H9 (cell line): ENCODE data around the gene PALD1. TPM values are rescaled to one million over a fixed set of nuclear protein-coding genes. Genes with fewer than 3 reads are reported as not detected.

Source experiments
- DNase-seq: peaks from one replicate; pipeline ENCODE4 v3.0.0-alpha.2; 2017
- H2AFZ ChIP-seq: one replicate; pipeline ENCODE4 v1.6.1; 2013; ENCODE audit warnings: mild to moderate bottlenecking, low read length, control low read depth, moderate library complexity
- H2AK5ac ChIP-seq: 2 replicates; pipeline ENCODE4 v1.6.1; 2013; ENCODE audit warnings: low read length, control low read depth, mixed read lengths; ENCODE audit not compliant: insufficient read length
- H2BK120ac ChIP-seq: one replicate; pipeline ENCODE4 v1.6.1; 2013; ENCODE audit warnings: low read depth, mild to moderate bottlenecking, low read length, control low read depth, inconsistent platforms; ENCODE audit not compliant: poor library complexity, severe bottlenecking
- H2BK12ac ChIP-seq: 2 replicates; pipeline ENCODE4 v1.6.1; 2013; ENCODE audit warnings: low read length, control low read depth, mixed read lengths, low read depth; ENCODE audit not compliant: insufficient read length
- H2BK15ac ChIP-seq: 2 replicates; pipeline ENCODE4 v1.6.1; 2013; ENCODE audit warnings: low read depth, low read length, control low read depth
- H2BK20ac ChIP-seq: one replicate; pipeline ENCODE4 v1.6.1; 2013; ENCODE audit warnings: low read depth, mild to moderate bottlenecking, low read length, control low read depth, inconsistent platforms; ENCODE audit not compliant: poor library complexity, severe bottlenecking
- H2BK5ac ChIP-seq: 2 replicates; pipeline ENCODE4 v1.6.1; 2013; ENCODE audit warnings: low read length, control low read depth, mixed read lengths; ENCODE audit not compliant: insufficient read length
- H3K14ac ChIP-seq: 2 replicates; pipeline ENCODE4 v1.6.1; 2013; ENCODE audit warnings: low read length, control low read depth; ENCODE audit not compliant: insufficient read depth
- H3K18ac ChIP-seq: 2 replicates; pipeline ENCODE4 v1.6.1; 2013; ENCODE audit warnings: low read depth, mild to moderate bottlenecking, mixed read lengths, low read length, control low read depth; ENCODE audit not compliant: insufficient read length
- H3K23ac ChIP-seq: 2 replicates; pipeline ENCODE4 v1.6.1; 2013; ENCODE audit warnings: low read length, control low read depth, mixed read lengths, low read depth; ENCODE audit not compliant: insufficient read length
- H3K23me2 ChIP-seq: 2 replicates; pipeline ENCODE4 v1.6.1; 2013; ENCODE audit warnings: low read depth, mild to moderate bottlenecking, mixed read lengths, low read length, control low read depth; ENCODE audit not compliant: insufficient read length, poor library complexity, severe bottlenecking
- H3K27ac ChIP-seq: 2 replicates; pipeline ENCODE4 v1.5.1; 2013; ENCODE audit warnings: low read length, control low read depth, mixed read lengths, low read depth; ENCODE audit not compliant: insufficient read length
- H3K27me3 ChIP-seq: 2 replicates; pipeline ENCODE4 v1.6.1; 2013; ENCODE audit warnings: low read length, control low read depth, inconsistent platforms; ENCODE audit not compliant: insufficient read depth
- H3K4ac ChIP-seq: 2 replicates; pipeline ENCODE4 v1.6.1; 2013; ENCODE audit warnings: low read depth, mild to moderate bottlenecking, control low read depth, inconsistent platforms, low read length, moderate library complexity
- H3K4me1 ChIP-seq: 2 replicates; pipeline ENCODE4 v1.6.1; 2013; ENCODE audit warnings: low read length, control low read depth, inconsistent platforms; ENCODE audit not compliant: insufficient read depth
- H3K4me2 ChIP-seq: 2 replicates; pipeline ENCODE4 v1.6.1; 2013; ENCODE audit warnings: low read length, control low read depth, mixed read lengths; ENCODE audit not compliant: insufficient read length, insufficient read depth
- H3K56ac ChIP-seq: 2 replicates; pipeline ENCODE4 v1.6.1; 2013; ENCODE audit warnings: low read depth, mild to moderate bottlenecking, mixed read lengths, low read length, control low read depth; ENCODE audit not compliant: insufficient read length
- H3K79me1 ChIP-seq: 2 replicates; pipeline ENCODE4 v1.6.1; 2013; ENCODE audit warnings: low read depth, mild to moderate bottlenecking, moderate library complexity, low read length, control low read depth, inconsistent platforms; ENCODE audit not compliant: insufficient read depth, poor library complexity, severe bottlenecking
- H3K79me2 ChIP-seq: 2 replicates; pipeline ENCODE4 v1.6.1; 2013; ENCODE audit warnings: low read length, control low read depth, inconsistent platforms; ENCODE audit not compliant: insufficient read depth
- H3K9ac ChIP-seq: 2 replicates; pipeline ENCODE4 v1.6.1; 2013; ENCODE audit warnings: low read length, control low read depth, mixed read lengths; ENCODE audit not compliant: insufficient read length; ENCODE audit errors: extremely low read depth
- H3K9me3 ChIP-seq: one replicate; pipeline ENCODE4 v1.6.1; 2013; ENCODE audit warnings: low read depth, low read length, inconsistent platforms; ENCODE audit not compliant: control insufficient read depth
- H3T11ph ChIP-seq: one replicate; pipeline ENCODE4 v1.6.1; 2013; ENCODE audit warnings: mild to moderate bottlenecking, low read length, control low read depth, inconsistent platforms
- H4K20me1 ChIP-seq: one replicate; pipeline ENCODE4 v1.6.1; 2013; ENCODE audit not compliant: control insufficient read depth, insufficient read length, insufficient read depth
- H4K5ac ChIP-seq: 2 replicates; pipeline ENCODE4 v1.6.1; 2013; ENCODE audit warnings: low read depth, mild to moderate bottlenecking, mixed read lengths, low read length, control low read depth; ENCODE audit not compliant: insufficient read length
- H4K8ac ChIP-seq: replicated peaks from 2 replicates; pipeline ENCODE4 v1.6.1; 2013; ENCODE audit warnings: low read length, control low read depth, mixed read lengths, low read depth; ENCODE audit not compliant: insufficient read length
- H4K91ac ChIP-seq: 2 replicates; pipeline ENCODE4 v1.6.1; 2013; ENCODE audit warnings: low read depth, mild to moderate bottlenecking, moderate library complexity, mixed read lengths, low read length, control low read depth; ENCODE audit not compliant: insufficient read length
- H3K27ac Mint-ChIP-seq, 3 experiments: 2 replicates in 2 of 3; 3 replicates in 1 of 3; pipeline ENCODE4 v1.8.0; 2020 to 2021; ENCODE audit warnings: mixed read lengths in 3 of 3, mild to moderate bottlenecking in 1 of 3, moderate library complexity in 1 of 3
- H3K27me3 Mint-ChIP-seq: 2 replicates; pipeline ENCODE4 v1.8.0; 2021; ENCODE audit warnings: low read depth, mild to moderate bottlenecking, moderate library complexity, mixed read lengths
- H3K36me3 Mint-ChIP-seq, 3 experiments: 2 replicates in 2 of 3; 3 replicates in 1 of 3; pipeline ENCODE4 v1.8.0; 2020 to 2021; ENCODE audit warnings: low read depth in 3 of 3, mixed read lengths in 3 of 3; ENCODE audit not compliant: insufficient read depth in 1 of 3
- H3K4me1 Mint-ChIP-seq, 2 experiments: 2 replicates each; pipeline ENCODE4 v1.8.0; 2020; ENCODE audit warnings: mixed read lengths in 2 of 2
- H3K4me3 Mint-ChIP-seq, 2 experiments: 2 replicates in 1 of 2; 3 replicates in 1 of 2; pipeline ENCODE4 v1.8.0; 2020 to 2021; ENCODE audit warnings: mild to moderate bottlenecking in 2 of 2, mixed read lengths in 2 of 2, moderate library complexity in 1 of 2
- H3K9me3 Mint-ChIP-seq, 2 experiments: 2 replicates in 1 of 2; 3 replicates in 1 of 2; pipeline ENCODE4 v1.8.0; 2020; ENCODE audit warnings: mild to moderate bottlenecking in 2 of 2, mixed read lengths in 2 of 2, moderate library complexity in 1 of 2
- WGBS: extraction: QIAGEN DNeasy Blood & Tissue Kit; methylation state at CpG from one replicate; pipeline ENCODE4 v1.1.7; 2013; ENCODE audit warnings: missing lambda C conversion rate, low lambda C conversion rate, mixed read lengths; ENCODE audit not compliant: insufficient read length; ENCODE audit errors: extremely low coverage; 5-methylcytosine and 5-hydroxymethylcytosine counted together
- total RNA-seq: library from RNA; stranded (reverse); gene quantifications from 2 replicates; pipeline ENCODE4 v1.2.1, GENCODE V29; 2021
- TF ChIP-seq, protein P1 (sequence below): fragments of 200-600 bp; sonication (generic); conservative IDR thresholded peaks from 3 replicates; pipeline ENCODE4 v1.8.0; 2021; ENCODE audit warnings: antibody characterized with exemption, mild to moderate bottlenecking

The PALD1 gene
- total RNA-seq, 1 experiment from 2014 or later: 21.1 TPM

DNA sequence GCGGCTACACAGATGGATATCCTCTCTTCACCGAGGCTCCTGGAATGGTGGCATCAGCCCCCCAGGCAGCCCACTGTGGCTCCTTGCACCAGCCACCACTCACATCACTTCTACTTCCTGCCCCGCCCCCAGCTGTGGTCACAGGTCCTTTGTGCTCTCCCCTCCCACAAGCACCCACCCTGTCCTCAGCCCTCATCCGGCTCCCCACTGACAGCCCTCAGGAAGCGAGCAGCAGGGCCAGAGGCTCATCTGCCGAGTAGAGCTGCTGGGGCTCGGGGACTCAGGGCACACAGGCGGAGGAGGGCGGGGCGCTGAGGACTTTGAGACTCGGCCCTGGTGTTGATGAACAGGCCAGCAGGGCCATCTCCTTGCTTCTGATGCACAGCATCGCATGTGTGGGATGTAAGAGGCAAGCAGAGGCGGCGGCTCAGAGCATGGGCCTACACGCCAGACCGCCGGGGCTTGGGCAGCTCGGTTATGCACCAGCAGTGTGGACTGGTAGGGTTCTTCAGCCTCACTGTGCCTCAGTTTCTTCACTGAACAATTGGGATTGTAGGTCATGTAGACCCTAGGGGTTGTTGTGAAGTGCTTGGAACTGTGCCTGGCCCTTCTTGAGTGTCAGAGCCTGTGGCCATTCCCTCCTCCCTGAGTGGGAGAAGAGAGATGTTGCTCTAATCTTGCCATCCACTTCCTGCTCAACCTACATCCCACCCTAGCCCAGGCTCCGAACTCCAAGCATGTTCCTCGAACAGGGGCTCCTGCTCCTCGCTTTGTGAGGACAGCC is 124.3 kb downstream of the PALD1 start, which contains the start of gene PRF1:
TSS of gene PRF1 (minus strand) at position 77 of the 784 bp plus-strand sequence. CDS start 1,839 bp downstream, outside the sequence.
- DNase-seq: no peak
- Histone ChIP-seq H2BK12ac (no peak within 1 kb of the TSS), H2BK15ac (no peak within 1 kb of the TSS), H3K4ac (no peak within 1 kb of the TSS), H3K9me3 (no peaks in the 10 kb centered on the region), H2BK5ac (no peak within 1 kb of the TSS), H3K18ac (no peak within 1 kb of the TSS), H2AFZ (no peak within 1 kb of the TSS), H3K79me2 (no peaks in the 10 kb centered on the region), H4K8ac (no peak within 1 kb of the TSS), H2AK5ac (no peak within 1 kb of the TSS), H3K79me1 (no peaks in the 10 kb centered on the region), H3T11ph (no peak within 1 kb of the TSS), H3K9ac (no peak within 1 kb of the TSS), H3K4me2 (no peak within 1 kb of the TSS), H3K4me1 (no peaks in the 10 kb centered on the region), H2BK20ac (no peak within 1 kb of the TSS), H3K14ac (no peak within 1 kb of the TSS), H3K23ac (no peak within 1 kb of the TSS), H3K56ac (no peak within 1 kb of the TSS), H2BK120ac (no peak within 1 kb of the TSS), H4K91ac (no peak within 1 kb of the TSS), H4K20me1 (peaks cover 3% of the 10 kb centered on the region), H3K23me2 (no peaks in the 10 kb centered on the region), H3K27me3 (no peaks in the 10 kb centered on the region), H4K5ac (no peak within 1 kb of the TSS), H3K27ac (no peak within 1 kb of the TSS)
- Mint-ChIP-seq H3K36me3 (no peaks in the 10 kb centered on the region; a peak in 1 of 7 replicates), H3K9me3 (peaks cover 0 to 1% of the 10 kb centered on the region in 2 experiments; a peak in 1 of 5 replicates), H3K27me3 (no peaks in the 10 kb centered on the region), H3K4me1 (no peaks in the 10 kb centered on the region; a peak in 1 of 4 replicates), H3K4me3 (no peak within 1 kb of the TSS), H3K27ac (no peak within 1 kb of the TSS)
- no CpG with 5 or more reads among the region's 21 CpGs for WGBS
- TF ChIP-seq, protein P1, sequence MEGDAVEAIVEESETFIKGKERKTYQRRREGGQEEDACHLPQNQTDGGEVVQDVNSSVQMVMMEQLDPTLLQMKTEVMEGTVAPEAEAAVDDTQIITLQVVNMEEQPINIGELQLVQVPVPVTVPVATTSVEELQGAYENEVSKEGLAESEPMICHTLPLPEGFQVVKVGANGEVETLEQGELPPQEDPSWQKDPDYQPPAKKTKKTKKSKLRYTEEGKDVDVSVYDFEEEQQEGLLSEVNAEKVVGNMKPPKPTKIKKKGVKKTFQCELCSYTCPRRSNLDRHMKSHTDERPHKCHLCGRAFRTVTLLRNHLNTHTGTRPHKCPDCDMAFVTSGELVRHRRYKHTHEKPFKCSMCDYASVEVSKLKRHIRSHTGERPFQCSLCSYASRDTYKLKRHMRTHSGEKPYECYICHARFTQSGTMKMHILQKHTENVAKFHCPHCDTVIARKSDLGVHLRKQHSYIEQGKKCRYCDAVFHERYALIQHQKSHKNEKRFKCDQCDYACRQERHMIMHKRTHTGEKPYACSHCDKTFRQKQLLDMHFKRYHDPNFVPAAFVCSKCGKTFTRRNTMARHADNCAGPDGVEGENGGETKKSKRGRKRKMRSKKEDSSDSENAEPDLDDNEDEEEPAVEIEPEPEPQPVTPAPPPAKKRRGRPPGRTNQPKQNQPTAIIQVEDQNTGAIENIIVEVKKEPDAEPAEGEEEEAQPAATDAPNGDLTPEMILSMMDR: no peak
